SKM-1 treated with dmso at 0.1 percent for 144 hours (cell line): ENCODE data around the gene ANKS1A.
"Not testable (repeated sequence)": the region's sequence is repeated elsewhere in the genome, so short reads cannot be mapped to it uniquely, and the experiment has no call there.

Source experiments
- DNase-seq: peaks from one replicate; lab custom pipeline; 2025; ENCODE audit not compliant: unreplicated experiment; lab: John Stamatoyannopoulos, UW

The ANKS1A gene

DNA sequence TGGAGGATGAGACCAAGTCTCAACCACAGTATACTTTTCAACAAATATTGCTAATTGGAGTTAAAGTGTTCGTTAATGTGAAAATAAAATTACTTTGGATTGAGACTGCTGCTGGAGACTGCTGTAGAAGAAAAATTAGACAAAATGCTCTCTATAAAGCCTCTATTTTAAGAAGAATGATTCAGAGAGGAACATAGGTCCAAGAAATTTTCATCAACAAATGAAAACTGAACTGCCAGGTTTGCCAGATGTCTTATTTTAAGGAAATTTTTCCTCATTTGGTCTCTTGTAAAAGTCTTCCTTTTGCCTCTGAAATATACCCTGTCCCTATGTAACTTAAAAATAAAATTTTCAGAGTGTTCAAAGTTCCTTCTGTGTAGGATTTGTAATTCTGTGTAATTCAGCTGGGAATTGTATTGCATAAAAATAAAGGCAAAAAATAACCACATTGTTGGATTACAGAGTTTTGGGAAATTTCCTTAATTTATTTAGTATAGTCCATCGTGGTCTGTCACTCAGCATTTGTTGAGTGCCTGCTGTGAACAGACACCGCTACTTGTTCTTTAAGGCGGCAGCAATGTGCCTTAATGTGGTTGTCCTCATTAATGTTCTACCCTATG lies 27.4 kb downstream of the ANKS1A start:
- DNase-seq = no peak

DNA sequence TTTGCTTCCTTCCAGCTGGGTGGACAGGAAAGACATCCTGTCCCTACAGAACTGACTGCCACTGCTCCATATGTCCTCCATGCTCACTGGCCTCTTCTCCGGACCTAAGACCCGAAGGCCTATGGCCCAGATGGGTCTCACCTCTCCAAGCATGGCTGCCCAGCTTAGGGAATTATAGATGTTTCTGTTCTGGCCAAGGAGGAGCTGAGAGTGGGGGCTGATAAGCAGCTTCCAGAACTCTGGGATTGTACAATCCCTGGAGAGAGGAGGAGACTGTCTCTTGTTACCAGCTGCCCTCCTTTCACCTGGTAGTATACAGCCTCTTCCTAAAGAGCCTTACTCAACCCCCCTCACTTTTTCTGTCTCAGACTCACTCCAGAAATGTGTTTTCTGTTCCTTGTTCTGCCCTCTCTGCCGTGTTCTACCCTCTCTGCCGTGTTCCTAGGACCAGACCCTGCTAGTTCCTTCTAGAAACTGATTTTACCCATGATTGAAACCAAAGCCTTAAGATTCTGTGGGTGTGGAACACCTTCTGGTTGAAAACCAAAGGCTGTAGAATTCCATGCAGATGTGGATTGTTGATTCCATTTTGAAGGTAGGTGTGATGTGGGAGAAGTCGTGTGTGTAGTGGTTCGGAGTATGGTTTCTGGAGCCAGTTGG lies 28.7 kb downstream of the ANKS1A start:
- DNase-seq = no peak

DNA sequence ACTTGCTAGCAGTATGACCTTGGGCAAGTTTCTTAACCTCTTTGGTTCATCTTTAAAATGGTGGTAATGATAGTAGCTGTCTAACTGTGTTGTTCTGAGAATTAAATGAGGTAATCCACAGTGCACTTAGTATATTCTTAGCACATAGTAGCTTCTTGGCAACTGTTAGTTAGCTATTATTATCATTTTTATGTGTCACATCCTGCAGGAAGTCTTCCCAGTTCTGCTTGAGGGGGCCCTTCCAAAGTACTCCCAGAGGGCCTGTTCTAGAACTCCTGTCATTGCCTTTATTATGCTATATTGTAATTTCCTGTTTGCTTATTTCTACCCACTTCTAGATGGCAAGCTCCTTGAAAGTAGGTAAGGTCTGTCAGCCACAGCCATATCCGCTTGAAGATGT lies 30.6 kb downstream of the ANKS1A start:
- DNase-seq = no peak

DNA sequence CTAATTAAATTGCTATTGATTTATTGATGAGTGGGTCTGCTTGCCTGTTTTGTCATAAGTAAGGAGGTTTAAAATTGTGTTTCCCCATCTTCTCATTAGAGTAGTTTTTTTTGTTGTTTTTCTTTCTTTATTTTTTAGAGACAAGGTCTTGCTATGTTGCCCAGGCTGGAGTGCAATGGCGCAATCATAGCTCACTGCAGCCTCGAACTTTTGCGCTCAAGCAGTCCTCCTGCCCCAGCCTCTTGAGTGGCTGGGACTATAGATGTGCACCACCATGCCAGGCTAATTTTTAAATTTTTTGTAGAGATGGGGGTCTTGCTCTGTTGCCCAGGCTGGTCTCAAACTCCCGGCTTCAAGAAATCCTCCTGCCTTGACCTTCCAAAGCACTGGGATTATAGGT lies 31.0 kb downstream of the ANKS1A start:
- no peak for DNase-seq

DNA sequence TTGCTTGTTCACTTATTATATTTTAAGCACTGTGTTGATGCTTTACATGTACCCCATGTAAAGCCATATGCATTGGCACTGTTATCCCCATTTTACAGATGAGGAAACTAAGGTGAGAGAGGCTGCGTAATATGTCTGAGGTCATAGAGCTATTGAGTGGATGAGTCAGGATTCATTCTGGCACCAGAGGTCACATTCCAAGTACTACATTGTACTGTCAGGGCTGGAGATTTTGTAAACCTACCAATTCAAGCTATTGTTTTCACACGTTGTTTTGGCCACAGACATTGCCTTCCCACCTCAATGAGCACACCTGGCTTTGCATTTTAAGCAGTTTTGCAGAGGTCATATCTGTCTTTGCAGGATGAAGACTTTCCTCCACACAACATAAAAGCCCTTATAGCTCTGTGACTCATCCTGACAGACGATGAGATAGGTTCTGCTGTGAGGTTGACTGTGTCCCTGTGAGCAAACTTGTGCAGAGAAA lies 33.2 kb downstream of the ANKS1A start:
- no peak for DNase-seq

DNA sequence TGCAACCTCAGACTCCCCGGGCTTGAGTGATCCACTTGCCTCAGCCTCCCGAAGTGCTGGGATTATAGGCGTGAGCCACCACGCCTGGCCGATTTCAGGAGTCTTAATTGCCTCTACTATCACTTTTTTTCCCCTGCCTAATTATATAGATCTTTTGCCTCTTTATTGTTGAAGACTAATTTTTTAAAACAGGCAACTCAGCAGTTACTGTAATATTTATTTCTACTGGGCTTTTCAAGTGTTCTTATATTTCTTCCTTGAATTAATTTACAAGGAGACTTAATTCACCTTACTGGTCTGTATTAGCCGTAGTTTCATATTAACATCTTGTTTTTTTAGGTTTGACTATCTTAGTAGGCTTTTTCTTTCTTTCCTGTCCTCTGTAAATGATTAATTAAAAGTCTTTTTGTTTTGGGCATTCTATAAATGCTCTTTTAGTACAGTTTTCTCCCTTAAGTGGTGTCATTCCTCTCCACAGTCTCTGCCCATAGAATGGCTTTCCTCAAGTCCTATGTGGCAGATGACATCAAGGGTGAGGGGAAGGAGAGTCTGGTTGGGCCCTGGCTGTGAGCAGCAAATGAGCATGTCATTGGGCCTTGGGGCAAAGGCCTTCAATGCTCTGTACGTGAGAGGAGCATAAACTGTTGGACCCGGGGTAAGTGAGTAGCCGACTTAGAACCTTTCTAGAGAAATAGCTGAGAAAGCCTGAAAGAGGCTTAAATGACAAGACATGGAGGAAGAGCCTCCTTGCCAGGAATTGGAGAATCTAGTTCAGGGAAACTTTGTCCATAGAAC lies 36.0 kb downstream of the ANKS1A start:
- no peak for DNase-seq

DNA sequence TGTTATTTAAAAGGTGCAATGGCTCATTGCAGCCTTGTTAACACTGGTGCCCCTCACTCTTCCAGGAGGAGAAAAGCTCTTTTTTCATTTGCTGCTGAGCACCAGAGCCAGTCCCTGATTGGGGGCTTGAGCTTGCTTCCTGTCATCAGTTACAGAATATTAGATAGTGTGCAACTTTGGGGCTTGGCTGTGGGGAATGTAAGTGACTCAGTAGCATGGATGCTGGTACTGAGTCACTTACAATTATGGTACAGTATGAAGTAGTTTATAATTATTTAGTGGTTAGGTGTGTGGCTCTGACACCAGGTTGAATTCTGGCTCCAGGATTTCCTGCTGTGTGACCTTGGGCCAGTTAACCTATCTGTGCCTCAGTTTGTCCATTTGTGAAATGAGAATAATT lies 37.6 kb downstream of the ANKS1A start:
- no peak for DNase-seq

DNA sequence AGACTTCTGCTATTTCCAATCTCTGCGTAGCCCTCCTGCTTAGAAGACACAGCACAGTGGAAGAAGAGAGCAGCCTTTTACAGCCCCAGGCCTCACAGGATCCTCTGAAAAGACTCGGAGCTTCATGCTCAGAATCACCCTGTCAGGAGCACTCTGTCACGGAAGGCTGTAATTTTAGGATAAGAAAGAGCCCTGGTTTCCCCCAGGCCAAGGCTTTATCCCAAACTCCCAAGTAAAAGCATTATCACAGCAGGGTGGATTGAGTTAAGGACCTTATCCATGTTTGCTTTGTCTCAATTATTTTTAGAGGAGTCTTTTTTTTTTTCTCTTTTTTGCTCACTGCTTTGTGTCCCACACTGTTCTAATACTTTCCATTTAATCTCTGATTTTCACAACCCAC lies 39.2 kb downstream of the ANKS1A start:
- no peak for DNase-seq

DNA sequence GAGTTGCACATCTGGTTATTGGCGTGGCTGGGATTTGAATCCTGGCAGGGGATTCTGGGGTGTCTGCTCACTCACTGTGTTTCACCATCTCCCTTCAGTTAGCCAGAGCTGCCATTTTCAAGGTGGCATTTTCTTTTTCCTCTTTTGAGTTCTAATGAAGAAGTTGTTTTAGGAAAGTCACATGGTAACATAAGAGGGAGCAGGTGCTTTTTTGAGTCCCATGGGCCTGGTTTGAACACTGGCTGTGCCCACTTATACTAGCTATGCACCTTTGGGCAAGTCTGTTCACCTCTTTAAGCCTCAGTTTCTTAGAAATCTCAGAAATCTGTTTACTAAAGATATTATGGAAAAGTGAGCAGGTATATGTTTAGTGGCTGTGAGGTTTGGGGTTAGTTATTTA lies 39.6 kb downstream of the ANKS1A start:
- DNase-seq = no peak

DNA sequence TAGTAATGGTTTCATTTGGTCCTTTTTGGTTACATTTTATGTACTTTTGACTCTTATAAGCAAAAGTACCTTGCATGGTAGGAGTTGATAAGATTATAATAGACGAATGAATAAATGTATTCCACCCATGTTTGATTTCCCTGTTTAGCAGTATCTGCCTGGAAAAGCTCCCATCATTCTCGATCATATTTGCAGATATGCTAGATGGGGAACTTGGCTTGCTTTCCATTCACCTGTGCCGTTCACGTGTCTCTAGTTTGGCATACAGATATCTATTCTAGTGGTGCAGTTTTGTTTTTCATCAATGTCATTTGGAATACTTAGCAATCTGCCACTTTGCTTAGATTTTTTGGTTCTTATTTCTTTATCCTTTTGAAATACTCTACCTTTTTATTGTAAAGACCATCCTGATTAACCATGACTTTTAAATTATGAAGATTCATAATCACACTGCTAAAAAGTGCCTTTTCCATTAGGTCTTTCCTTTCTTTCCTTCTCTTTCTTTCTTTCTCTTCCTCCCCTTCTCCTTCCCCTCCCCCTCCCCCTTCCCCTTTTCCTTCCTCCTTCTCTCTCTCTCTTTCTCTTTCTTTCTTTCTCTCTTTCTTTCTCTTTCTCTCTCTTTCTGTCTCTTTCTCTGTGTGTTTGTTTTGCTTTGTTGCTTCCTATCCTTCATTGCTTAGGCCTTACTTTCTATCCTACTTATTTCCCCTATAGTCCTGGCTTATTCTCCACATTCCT lies 40.4 kb downstream of the ANKS1A start:
- no peak for DNase-seq

DNA sequence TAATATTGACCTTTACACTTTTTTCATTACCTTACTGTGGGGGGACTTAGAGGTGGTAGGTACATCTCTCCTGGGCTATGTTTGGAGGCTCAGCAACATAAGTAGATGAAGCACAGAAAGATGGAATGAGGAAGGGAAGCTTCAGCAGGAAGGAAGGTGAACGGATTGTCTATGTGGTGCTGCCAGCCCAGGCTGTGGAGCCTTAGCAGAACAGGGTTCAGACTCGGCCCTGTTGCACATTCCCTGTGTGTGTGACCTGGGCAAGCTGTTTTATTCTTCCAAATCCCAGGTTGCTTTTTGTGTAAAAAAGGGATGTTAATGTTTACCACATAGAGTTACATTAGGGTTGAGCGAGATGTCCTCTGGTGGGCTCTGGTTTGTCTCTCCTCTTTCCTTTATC lies 41.2 kb downstream of the ANKS1A start:
- DNase-seq = no peak

DNA sequence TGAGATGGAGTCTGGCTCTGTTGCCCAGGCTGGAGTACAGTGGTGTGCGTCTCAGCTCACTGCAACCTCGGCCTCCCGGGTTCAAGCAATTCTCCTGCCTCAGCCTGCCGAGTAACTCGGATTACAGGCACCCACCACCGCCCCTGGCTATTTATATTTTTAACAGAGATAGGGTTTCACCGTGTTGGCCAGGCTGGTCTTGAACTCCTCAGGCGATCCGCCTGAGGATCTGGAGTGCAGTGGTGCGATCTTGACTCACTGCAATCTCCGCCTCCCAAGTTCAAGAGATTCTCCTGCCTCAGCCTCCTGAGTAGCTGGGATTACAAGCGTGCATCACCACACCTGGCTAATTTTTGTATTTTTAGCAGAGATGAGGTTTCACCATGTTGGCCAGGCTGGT lies 43.1 kb downstream of the ANKS1A start:
- DNase-seq = not testable (repeated sequence)

DNA sequence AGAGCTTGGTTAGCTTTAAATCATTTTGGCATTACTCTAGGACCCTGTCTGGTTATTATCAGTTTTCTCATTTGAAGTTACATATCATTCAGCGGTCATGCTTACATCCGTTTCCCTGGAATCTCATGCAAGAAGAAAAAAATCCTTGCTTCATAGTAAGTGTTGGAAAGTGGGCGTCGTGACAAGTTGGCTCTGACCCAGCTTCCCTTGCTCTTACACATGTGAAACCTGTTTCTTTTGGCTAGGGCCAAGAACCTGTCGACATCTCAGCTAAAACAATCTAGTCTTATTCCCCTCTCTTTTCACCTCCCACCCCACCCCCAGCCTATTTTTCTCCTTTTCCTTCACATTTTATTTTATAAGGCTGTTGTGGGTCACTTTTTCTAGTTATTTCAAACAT lies 45.5 kb downstream of the ANKS1A start:
- DNase-seq = no peak

DNA sequence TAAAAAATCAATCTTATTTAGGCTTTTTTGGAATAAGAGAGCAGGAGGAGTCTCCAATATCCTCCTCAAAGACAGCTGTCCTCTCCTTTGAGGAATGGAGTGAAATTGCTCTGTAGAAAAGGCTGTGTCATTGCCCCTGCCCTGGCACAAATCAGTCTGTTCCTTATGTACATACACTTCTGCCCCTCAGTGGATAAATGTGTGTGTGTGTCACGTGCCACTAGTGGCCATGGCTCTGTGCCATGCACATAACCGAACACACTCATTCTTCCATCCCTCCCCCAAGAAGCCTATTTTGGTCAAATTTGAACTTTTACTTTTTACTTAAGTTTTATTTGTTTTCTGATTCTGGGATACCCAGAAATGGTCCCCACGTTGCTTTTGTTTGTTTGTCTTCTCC lies 49.2 kb downstream of the ANKS1A start:
- no peak for DNase-seq

DNA sequence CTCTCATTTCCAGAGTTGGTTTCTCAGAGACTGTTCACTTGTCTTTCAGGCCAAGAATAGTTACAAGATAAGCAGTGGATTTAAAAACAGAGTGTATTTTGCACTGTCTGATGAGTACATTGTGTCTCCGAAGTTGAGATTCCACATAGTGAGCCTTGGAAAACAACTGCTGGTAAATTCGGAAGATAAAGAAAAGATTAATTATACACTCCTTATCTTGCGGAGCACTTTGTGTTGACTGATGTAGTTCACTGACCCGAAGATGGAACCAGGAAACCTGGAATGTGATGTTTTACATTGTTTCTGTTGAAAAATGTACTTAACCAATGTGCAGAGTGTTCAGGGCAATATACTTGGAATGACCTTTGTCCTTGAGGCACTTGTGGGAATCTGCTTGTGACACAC lies 51.0 kb downstream of the ANKS1A start:
- DNase-seq = no peak

DNA sequence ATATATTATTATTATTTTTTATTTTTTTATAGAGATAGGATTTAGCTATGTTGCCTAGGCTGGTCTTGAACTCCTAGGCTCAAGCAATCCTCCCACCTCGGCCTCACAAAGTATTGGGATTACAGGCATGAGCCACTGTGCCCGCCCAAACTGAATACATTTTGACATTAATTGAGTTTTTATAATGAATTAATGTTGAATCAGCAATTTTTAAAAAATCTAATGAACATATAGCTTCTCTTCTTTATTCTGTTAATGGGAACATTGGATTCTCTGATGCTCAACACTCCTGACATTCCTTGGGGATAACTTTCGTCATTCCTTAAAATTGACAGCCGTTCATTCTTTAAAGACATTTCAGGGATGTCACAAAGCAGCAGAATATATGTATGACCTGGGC lies 52.4 kb downstream of the ANKS1A start:
- DNase-seq = no peak

DNA sequence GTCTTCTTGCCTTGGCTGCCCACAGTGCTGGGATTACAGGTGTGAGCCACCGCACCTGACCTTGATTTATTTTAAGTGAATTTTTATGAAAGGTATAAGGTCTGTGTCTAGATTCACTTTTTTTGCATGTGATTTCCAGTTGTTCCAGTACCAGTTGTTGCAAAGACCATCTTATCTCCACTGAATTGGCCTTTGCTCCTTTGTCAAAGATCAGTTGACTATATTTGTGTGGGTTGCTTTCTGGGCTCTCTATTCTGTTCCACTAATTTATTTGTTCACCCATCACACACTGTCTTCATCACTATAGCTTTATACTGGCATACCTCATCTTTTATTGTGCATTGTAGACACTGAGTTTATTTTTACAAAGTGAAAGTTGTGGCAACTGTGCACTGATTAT lies 56.3 kb downstream of the ANKS1A start:
- DNase-seq = no peak

DNA sequence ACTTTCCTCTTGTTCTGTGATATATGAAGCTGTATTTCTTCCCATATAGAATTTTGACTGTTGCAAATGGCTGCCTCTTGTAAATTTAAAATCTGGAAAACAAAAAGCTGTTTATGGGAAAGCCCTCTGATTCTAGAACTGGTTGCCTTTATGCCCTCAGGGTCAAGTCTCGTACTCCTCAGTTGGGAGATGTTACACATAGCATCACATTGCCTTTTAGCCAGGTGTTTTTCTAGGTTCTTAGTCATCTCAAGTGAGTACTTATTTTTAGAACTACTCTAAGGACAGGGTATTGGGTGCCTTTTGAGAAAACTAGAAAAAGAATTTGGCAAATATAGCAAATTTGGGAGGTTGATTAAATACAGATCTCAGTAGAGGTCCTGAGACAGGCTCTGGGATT lies 58.5 kb downstream of the ANKS1A start:
- DNase-seq = no peak

DNA sequence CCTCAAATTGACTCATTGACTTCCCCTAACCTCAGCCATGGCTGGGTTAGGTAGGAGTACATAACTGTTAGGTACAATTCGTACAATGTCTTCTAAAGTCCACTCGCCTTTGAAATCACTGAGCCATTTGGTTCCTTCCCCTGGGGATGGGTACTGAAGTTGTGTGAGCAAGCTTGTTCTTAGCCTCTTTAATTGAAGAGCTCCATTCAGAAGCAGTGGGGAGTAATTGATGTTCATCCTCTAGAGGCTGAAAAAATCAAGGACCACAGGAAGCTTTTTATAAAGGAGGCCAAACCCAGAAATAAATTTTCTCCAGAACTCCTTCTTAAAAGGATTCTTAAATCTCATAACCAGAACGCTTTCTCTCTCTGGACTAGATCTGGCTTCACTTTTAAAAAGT lies 60.6 kb downstream of the ANKS1A start:
- DNase-seq = no peak

DNA sequence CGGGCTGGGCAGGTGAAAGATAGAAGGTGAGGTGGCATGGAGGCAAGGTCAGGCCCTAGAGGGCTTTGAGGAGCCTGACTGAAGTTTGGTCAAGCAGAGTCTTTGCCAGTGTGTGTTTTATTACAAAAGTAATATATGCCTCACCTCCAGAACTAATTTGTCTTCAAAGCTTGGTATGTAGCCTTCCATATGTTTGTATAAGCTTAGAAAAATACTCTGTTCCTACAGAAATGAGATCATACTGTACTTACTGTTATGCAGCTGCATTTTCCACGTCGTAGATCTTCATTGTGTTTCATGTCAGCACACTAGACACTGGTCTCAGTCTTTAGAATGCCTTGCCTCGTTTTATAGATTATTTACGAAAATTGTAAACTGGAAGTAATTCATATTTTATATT lies 61.8 kb downstream of the ANKS1A start:
- no peak for DNase-seq

DNA sequence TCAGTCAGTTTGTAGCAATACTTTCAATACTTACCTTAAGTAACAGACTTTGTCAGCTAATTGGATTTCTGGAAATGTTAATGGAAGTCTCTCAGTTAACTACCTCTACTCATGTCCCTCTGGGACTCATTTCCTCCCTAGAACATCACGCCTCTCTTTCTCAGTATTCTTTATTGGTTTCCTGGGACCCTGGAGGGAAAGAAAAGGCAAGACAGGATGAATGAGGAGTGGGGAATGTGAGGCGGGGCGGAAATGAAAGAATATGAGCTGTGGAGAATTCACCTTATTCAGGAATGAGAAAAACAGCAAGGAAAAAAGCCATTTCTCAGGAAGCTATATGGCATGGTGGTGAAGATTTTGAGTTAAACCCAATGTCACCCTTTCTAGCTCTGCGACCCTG lies 62.7 kb downstream of the ANKS1A start:
- DNase-seq = no peak
